Bronchial epithelial cell (primary cell): ENCODE results near the gene MS4A6A. TPM values are rescaled to one million over a fixed set of nuclear protein-coding genes. Genes with fewer than 3 reads are reported as not detected.

Source experiments
- total RNA-seq: library from RNA; depleted of rRNA; stranded (reverse); fragments of >200 nt; gene quantifications from 2 replicates; pipeline ENCODE4 v1.2.1, GENCODE V29; 2014

MS4A6A gene
- total RNA-seq, 1 donor from 2014 or later = not detected

Other genes with a start within 250 kb of the MS4A6A start
- gene OOSP1, start 244.7 kb downstream of the MS4A6A start, total RNA-seq = not detected in 2 replicates
- gene OOSP4A, start 219.1 kb downstream of the MS4A6A start, total RNA-seq = not detected in 2 replicates
- not detected in 2 replicates for gene OOSP4B, start 165.9 kb downstream of the MS4A6A start, total RNA-seq
- gene OOSP2, start 142.7 kb downstream of the MS4A6A start, total RNA-seq = not detected in 2 replicates
- gene MS4A3, start 126.4 kb downstream of the MS4A6A start, total RNA-seq = not detected in 2 replicates
- gene MS4A2, start 94.4 kb downstream of the MS4A6A start, total RNA-seq = not detected in 2 replicates
- not detected in 2 replicates for gene MS4A4E, start 60.1 kb upstream of the MS4A6A start, total RNA-seq
- not detected in 2 replicates for gene MS4A4A, start 97.6 kb upstream of the MS4A6A start, total RNA-seq
- not detected in 2 replicates for gene MS4A6E, start 144.2 kb upstream of the MS4A6A start, total RNA-seq
- not detected in 2 replicates for gene MS4A7, start 195.4 kb upstream of the MS4A6A start, total RNA-seq
- not detected in 2 replicates for gene MS4A14, start 213.4 kb upstream of the MS4A6A start, total RNA-seq
- gene MS4A5, start 246.5 kb upstream of the MS4A6A start, total RNA-seq = not detected in 2 replicates